Gastrocnemius medialis (tissue), 4 donors: Measurements from ENCODE around the gene LRRC3B. TPM values are rescaled to one million over a fixed set of nuclear protein-coding genes. Genes with fewer than 3 reads are reported as not detected.

Experiments
- ATAC-seq, 2 donors: fragments of 150-250 bp; one replicate each; pipeline ENCODE4 v1.9.1; 2016
- DNase-seq, 2 donors: peaks; one replicate each; pipeline ENCODE4 v3.0.0-alpha.2; 2019
- H3K27ac ChIP-seq, 4 donors: fragments of 200-600 bp; sonication (generic); 1 replicate in 1 of 4; 2 replicates in 3 of 4; pipeline ENCODE4 v1.5.1; 2016 to 2018; ENCODE audit warnings: mild to moderate bottlenecking in 2 of 4, moderate library complexity in 1 of 4
- H3K27me3 ChIP-seq, 3 donors: fragments of 200-600 bp; sonication (generic) in 2 of 3; 1 replicate in 1 of 3; 2 replicates in 2 of 3; pipeline versions ENCODE4 v1.5.1 to v1.6.0; 2016 to 2019; ENCODE audit warnings: mild to moderate bottlenecking in 1 of 3, moderate library complexity in 1 of 3
- H3K36me3 ChIP-seq, 2 donors: fragments of 200-600 bp; sonication (generic) in 1 of 2; one replicate each; pipeline ENCODE4 v1.5.1; 2017 to 2018
- H3K4me1 ChIP-seq, 2 donors: fragments of 200-600 bp; sonication (generic) in 1 of 2; one replicate each; pipeline ENCODE4 v1.5.1; 2016 to 2017; ENCODE audit warnings: mild to moderate bottlenecking in 2 of 2
- H3K4me3 ChIP-seq, 4 donors: fragments of 200-600 bp; sonication (generic) in 3 of 4; 1 replicate in 1 of 4; 2 replicates in 3 of 4; pipeline ENCODE4 v1.5.1; 2016 to 2019; ENCODE audit warnings: mild to moderate bottlenecking in 2 of 4
- H3K9me3 ChIP-seq, 3 donors: fragments of 200-600 bp; sonication (generic) in 2 of 3; 1 replicate in 1 of 3; 2 replicates in 2 of 3; pipeline ENCODE4 v1.5.1; 2016 to 2019
- CTCF ChIP-seq, 5 experiments: fragments of 450-650 bp in 3 of 5; fragments of 200-600 bp in 2 of 5; sonication (generic) in 2 of 5; IDR thresholded peaks in 4 of 5; conservative IDR thresholded peaks in 1 of 5; 1 replicate in 4 of 5; 2 replicates in 1 of 5; pipeline ENCODE4 v1.5.1; 2016 to 2019; ENCODE audit warnings: antibody characterized with exemption in 5 of 5, mild to moderate bottlenecking in 3 of 5, moderate library complexity in 3 of 5
- POLR2A ChIP-seq, 2 donors: fragments of 450-650 bp; IDR thresholded peaks; one replicate each; pipeline ENCODE4 v1.6.1; 2017; ENCODE audit warnings: antibody characterized with exemption in 2 of 2, mild to moderate bottlenecking in 2 of 2, moderate library complexity in 2 of 2
- in situ Hi-C, 4 donors: fragments of 200-750 bp; cut with MboI; loops; one replicate each; pipeline versions ENCODE4 v1.15.0 to v1.8.0; 2017; ENCODE audit warnings: low sequenced_read_pairs in 4 of 4
- intact Hi-C: fragments of 100-400 bp; cut with DNase I; formaldehyde crosslinking; loops from one replicate; pipeline ENCODE4 v1.15.1; 2023; ENCODE audit warnings: low total_unique reads
- total RNA-seq, 4 donors: library from RNA; depleted of rRNA; stranded (reverse); fragments of >200 nt; gene quantifications; one replicate each; pipeline versions ENCODE4 v1.1.0 to v1.2.3, GENCODE V29; 2016

Gene LRRC3B
- total RNA-seq, 4 donors from 2014 or later: 0.07 to 4.4 (median 1.3) TPM

- intact Hi-C loops: no loop called here
- H3K9me3 ChIP-seq: no peaks in the 10 kb centered on the region
Observed at GRCh38 chr3:26718315-26718714, 95.7 kb downstream of the LRRC3B start.

GRCh38 chr3:26719134-26719533, 96.6 kb downstream of the LRRC3B start:
- no peaks in the 10 kb centered on the region for H3K36me3 ChIP-seq
- no peaks in the 10 kb centered on the region for H3K27me3 ChIP-seq
- H3K27ac ChIP-seq: no peak overlapping the region
- no peaks in the 10 kb centered on the region for H3K4me1 ChIP-seq
- TF ChIP-seq CTCF (IDR thresholded peaks at IDR 0.05 in 4 of 5, conservative IDR thresholded peaks at IDR 0.05 in 1 of 5) (no peak), POLR2A (IDR thresholded peaks at IDR 0.05) (no peak)
- H3K4me3 ChIP-seq: no peak overlapping the region
- in situ Hi-C loops (loop anchor here (10.0 to 25.0 kb wide), 3 partner anchors 874 to 1082 kb away; no protein-coding TSS in a partner anchor), intact Hi-C loops (no loop called here)
- ATAC-seq (no peak), DNase-seq (no peak)
- H3K9me3 ChIP-seq: no peaks in the 10 kb centered on the region

More at GRCh38 chr3:26718315-26718714, 95.7 kb downstream of the LRRC3B start:
- H3K27me3 ChIP-seq: no peaks in the 10 kb centered on the region
- H3K27ac ChIP-seq: no peak overlapping the region
- no peak overlapping the region for H3K4me3 ChIP-seq
- DNase-seq: no peak
- H3K4me1 ChIP-seq: no peaks in the 10 kb centered on the region
- no peaks in the 10 kb centered on the region for H3K36me3 ChIP-seq
- TF ChIP-seq POLR2A (IDR thresholded peaks at IDR 0.05): no peak
- no peak for TF ChIP-seq CTCF (IDR thresholded peaks at IDR 0.05 in 4 of 5, conservative IDR thresholded peaks at IDR 0.05 in 1 of 5)
- ATAC-seq: no peak
- in situ Hi-C loops: loop anchor here (10.0 to 25.0 kb wide), 3 partner anchors 874 to 1081 kb away; no protein-coding TSS in a partner anchor

GRCh38 chr3:26721047-26721446, 98.5 kb downstream of the LRRC3B start:
- no peak overlapping the region for H3K27ac ChIP-seq
- H3K36me3 ChIP-seq: no peaks in the 10 kb centered on the region
- H3K4me3 ChIP-seq: no peak overlapping the region
- H3K4me1 ChIP-seq: no peaks in the 10 kb centered on the region
- no peaks in the 10 kb centered on the region for H3K27me3 ChIP-seq
- ATAC-seq (no peak), DNase-seq (no peak)
- no peaks in the 10 kb centered on the region for H3K9me3 ChIP-seq
- no peak for TF ChIP-seq CTCF (IDR thresholded peaks at IDR 0.05 in 4 of 5, conservative IDR thresholded peaks at IDR 0.05 in 1 of 5)
- TF ChIP-seq POLR2A (IDR thresholded peaks at IDR 0.05): no peak
- in situ Hi-C loops (loop anchor here in 3 of 4 donors (25.0 kb wide), 2 partner anchors 884 to 1084 kb away; no protein-coding TSS in a partner anchor), intact Hi-C loops (no loop called here)

- H3K27ac ChIP-seq: no peak overlapping the region
- in situ Hi-C loops (no loop called here), intact Hi-C loops (no loop called here)
- ATAC-seq (no peak), DNase-seq (no peak)
- H3K36me3 ChIP-seq: no peaks in the 10 kb centered on the region
- H3K27me3 ChIP-seq: no peaks in the 10 kb centered on the region
- no peak for TF ChIP-seq CTCF (IDR thresholded peaks at IDR 0.05 in 4 of 5, conservative IDR thresholded peaks at IDR 0.05 in 1 of 5)
- TF ChIP-seq POLR2A (IDR thresholded peaks at IDR 0.05): no peak
- no peaks in the 10 kb centered on the region for H3K4me1 ChIP-seq
- H3K9me3 ChIP-seq: no peaks in the 10 kb centered on the region
- no peak overlapping the region for H3K4me3 ChIP-seq
Observed at GRCh38 chr3:26731843-26732242, 109.3 kb downstream of the LRRC3B start.

GRCh38 chr3:26750263-26750662, 127.7 kb downstream of the LRRC3B start:
- Histone ChIP-seq H3K4me1 (no peaks in the 10 kb centered on the region), H3K9me3 (no peaks in the 10 kb centered on the region), H3K27me3 (no peaks in the 10 kb centered on the region), H3K36me3 (no peaks in the 10 kb centered on the region), H3K27ac (no peak overlapping the region), H3K4me3 (no peak overlapping the region)
- DNase-seq (no peak), ATAC-seq (no peak)
- TF ChIP-seq CTCF (IDR thresholded peaks at IDR 0.05 in 4 of 5, conservative IDR thresholded peaks at IDR 0.05 in 1 of 5): no peak
- TF ChIP-seq POLR2A (IDR thresholded peaks at IDR 0.05): no peak
- intact Hi-C loops (no loop called here), in situ Hi-C loops (no loop called here)
